SU-DHL-6 (cell line): Measurements from ENCODE around the gene GFOD1.

Experiments used
- EZH2phosphoT487 ChIP-seq: fragments of 200-600 bp; sonication (generic), shearing (Covaris generic); conservative IDR thresholded peaks from 2 replicates; pipeline ENCODE4 v1.6.1; 2018; ENCODE audit warnings: mild to moderate bottlenecking, antibody characterized with exemption, low read length, moderate library complexity, mixed read lengths
- TF ChIP-seq, protein P1 (sequence below): fragments of 200-600 bp; sonication (generic); IDR thresholded peaks from one replicate; pipeline ENCODE4 v1.5.1; 2017; ENCODE audit warnings: antibody characterized with exemption, mild to moderate bottlenecking, low read length, moderate library complexity; ENCODE audit not compliant: insufficient read depth, poor library complexity, severe bottlenecking

DNA sequence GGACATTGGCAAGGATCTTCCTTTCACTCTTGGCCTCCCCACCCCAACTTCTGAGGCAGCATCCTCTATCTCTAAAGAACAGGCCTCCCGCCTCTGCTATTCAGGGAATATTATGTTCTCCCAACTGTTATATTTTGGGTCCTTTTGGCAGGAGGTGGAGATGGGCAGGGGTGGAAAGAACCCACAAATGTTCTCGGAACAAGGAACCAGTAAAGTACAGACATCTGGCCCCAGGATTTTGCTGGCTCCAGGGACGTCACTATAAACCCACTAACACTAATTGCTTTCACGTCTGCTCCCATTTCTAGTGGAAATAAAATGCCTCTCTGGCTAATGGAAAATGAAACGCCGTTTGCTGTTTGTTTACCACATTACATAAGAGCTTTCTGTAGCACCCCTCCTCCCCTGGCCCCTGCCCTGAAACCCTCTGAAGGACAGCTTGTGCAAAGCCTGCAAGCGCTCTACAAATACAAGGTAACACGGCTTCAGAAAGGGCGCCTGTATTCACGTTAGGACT lies 81.4 kb downstream of the GFOD1 start:
- TF ChIP-seq, protein P1, sequence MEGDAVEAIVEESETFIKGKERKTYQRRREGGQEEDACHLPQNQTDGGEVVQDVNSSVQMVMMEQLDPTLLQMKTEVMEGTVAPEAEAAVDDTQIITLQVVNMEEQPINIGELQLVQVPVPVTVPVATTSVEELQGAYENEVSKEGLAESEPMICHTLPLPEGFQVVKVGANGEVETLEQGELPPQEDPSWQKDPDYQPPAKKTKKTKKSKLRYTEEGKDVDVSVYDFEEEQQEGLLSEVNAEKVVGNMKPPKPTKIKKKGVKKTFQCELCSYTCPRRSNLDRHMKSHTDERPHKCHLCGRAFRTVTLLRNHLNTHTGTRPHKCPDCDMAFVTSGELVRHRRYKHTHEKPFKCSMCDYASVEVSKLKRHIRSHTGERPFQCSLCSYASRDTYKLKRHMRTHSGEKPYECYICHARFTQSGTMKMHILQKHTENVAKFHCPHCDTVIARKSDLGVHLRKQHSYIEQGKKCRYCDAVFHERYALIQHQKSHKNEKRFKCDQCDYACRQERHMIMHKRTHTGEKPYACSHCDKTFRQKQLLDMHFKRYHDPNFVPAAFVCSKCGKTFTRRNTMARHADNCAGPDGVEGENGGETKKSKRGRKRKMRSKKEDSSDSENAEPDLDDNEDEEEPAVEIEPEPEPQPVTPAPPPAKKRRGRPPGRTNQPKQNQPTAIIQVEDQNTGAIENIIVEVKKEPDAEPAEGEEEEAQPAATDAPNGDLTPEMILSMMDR, result no peak
- no peak for TF ChIP-seq EZH2phosphoT487
